MCF 10A (cell line): ENCODE results near the gene TC2N. TPM values are rescaled to one million over a fixed set of nuclear protein-coding genes. Genes with fewer than 3 reads are reported as not detected.
A peak's percentile ranks its signal among the peaks of the same experiment; 100 is the strongest.

Source experiments
- BruUV-seq: library from RNA; stranded (reverse); fragments of 400-500 nt; replicated peaks from 2 replicates; lab custom pipeline; 2021; lab: Mats Ljungman, UMichigan
- CTCF ChIA-PET: fragments of 300-600 bp; sonication (Branson Sonifier 250); formaldehyde crosslinking; extraction: SDS; loops from one replicate; lab custom pipeline; 2021; ENCODE audit warnings: antibody characterized with exemption, inconsistent platforms; lab: Yijun Ruan, JAX
- POLR2A ChIA-PET: fragments of 300-600, 350-650 bp; sonication (Branson Sonifier 250); formaldehyde crosslinking; extraction: SDS; loops from one replicate; lab custom pipeline; 2020; ENCODE audit warnings: antibody characterized with exemption, inconsistent platforms; lab: Yijun Ruan, JAX
- DNase-seq: peaks from one replicate; pipeline ENCODE4 v3.0.0-alpha.2; 2018; ENCODE audit not compliant: unreplicated experiment
- H3K27ac Mint-ChIP-seq: one replicate; pipeline ENCODE4 v1.8.0; 2022; ENCODE audit warnings: mild to moderate bottlenecking, low read depth, mixed read lengths; ENCODE audit not compliant: unreplicated experiment
- H3K27me3 Mint-ChIP-seq: one replicate; pipeline ENCODE4 v1.8.0; 2022; ENCODE audit warnings: mixed read lengths; ENCODE audit not compliant: insufficient read depth, unreplicated experiment
- H3K36me3 Mint-ChIP-seq: one replicate; pipeline ENCODE4 v1.8.0; 2022; ENCODE audit warnings: mild to moderate bottlenecking, moderate library complexity, mixed read lengths; ENCODE audit not compliant: insufficient read depth, unreplicated experiment
- H3K4me1 Mint-ChIP-seq: one replicate; pipeline ENCODE4 v1.8.0; 2022; ENCODE audit warnings: mixed read lengths; ENCODE audit not compliant: insufficient read depth, unreplicated experiment
- H3K4me3 Mint-ChIP-seq: one replicate; pipeline ENCODE4 v1.8.0; 2022; ENCODE audit warnings: mild to moderate bottlenecking, moderate library complexity, mixed read lengths; ENCODE audit not compliant: unreplicated experiment
- H3K9me3 Mint-ChIP-seq: one replicate; pipeline ENCODE4 v1.8.0; 2022; ENCODE audit warnings: mixed read lengths; ENCODE audit not compliant: unreplicated experiment
- CTCF ChIP-seq: fragments of 200-600 bp; IDR thresholded peaks from one replicate; pipeline ENCODE4 v1.8.0; 2022; ENCODE audit warnings: antibody characterized with exemption, mild to moderate bottlenecking; ENCODE audit not compliant: unreplicated experiment
- intact Hi-C: fragments of 100-400 bp; cut with micrococcal nuclease; formaldehyde crosslinking; loops from 2 replicates; pipeline ENCODE4 v1.14.1; 2022
- total RNA-seq: library from RNA; stranded (reverse); gene quantifications from 2 replicates; pipeline ENCODE4 v1.2.3, GENCODE V29; 2022

Gene TC2N
- total RNA-seq, 1 experiment from 2014 or later, result 11.8 TPM

GRCh38 chr14:91866061-91866460 lies 1.3 kb downstream of the TC2N start:
- POLR2A ChIA-PET, result no interaction called here
- Mint-ChIP-seq H3K9me3 (no peaks in the 10 kb centered on the region), H3K36me3 (no peaks in the 10 kb centered on the region), H3K4me1 (peaks cover 13% of the 10 kb centered on the region), H3K27ac (no peak overlapping the region), H3K27me3 (peaks cover 3% of the 10 kb centered on the region), H3K4me3 (no peak overlapping the region)
- CTCF ChIA-PET, result no interaction called here
- intact Hi-C loops, result no loop called here
- no peak for TF ChIP-seq CTCF
- peak; percentile 52 for DNase-seq
- BruUV-seq, result no TSS peak

- ChIA-PET POLR2A (no interaction called here), CTCF (no interaction called here)
- H3K4me3 Mint-ChIP-seq, result no peak overlapping the region
- TF ChIP-seq CTCF, result no peak
- H3K4me1 Mint-ChIP-seq, result peaks cover 6% of the 10 kb centered on the region
- H3K36me3 Mint-ChIP-seq, result no peaks in the 10 kb centered on the region
- H3K27ac Mint-ChIP-seq, result no peak overlapping the region
- BruUV-seq, result no TSS peak
- H3K9me3 Mint-ChIP-seq, result no peaks in the 10 kb centered on the region
- no peak for DNase-seq
- intact Hi-C loops, result no loop called here
- H3K27me3 Mint-ChIP-seq, result peaks cover 23% of the 10 kb centered on the region
Observed at GRCh38 chr14:91862417-91862816, 4.9 kb downstream of the TC2N start.

GRCh38 chr14:91861091-91861490 lies 6.2 kb downstream of the TC2N start:
- Mint-ChIP-seq H3K9me3 (no peaks in the 10 kb centered on the region), H3K36me3 (no peaks in the 10 kb centered on the region), H3K4me3 (no peak overlapping the region), H3K27ac (no peak overlapping the region), H3K4me1 (peaks cover under 1% of the 10 kb centered on the region), H3K27me3 (peaks cover 26% of the 10 kb centered on the region)
- intact Hi-C loops, result no loop called here
- ChIA-PET CTCF (interaction anchor here (0.6 to 1.2 kb wide), 2 partner anchors 99 to 212 kb away, joined by 3 to 5 read pairs; no protein-coding TSS in a partner anchor), POLR2A (no interaction called here)
- no peak for DNase-seq
- no peak for TF ChIP-seq CTCF
- BruUV-seq, result no TSS peak

GRCh38 chr14:91860238-91860637 lies 7.1 kb downstream of the TC2N start:
- Mint-ChIP-seq H3K27me3 (peaks cover 34% of the 10 kb centered on the region), H3K4me1 (no peaks in the 10 kb centered on the region), H3K9me3 (no peaks in the 10 kb centered on the region), H3K4me3 (no peak overlapping the region), H3K36me3 (no peaks in the 10 kb centered on the region), H3K27ac (no peak overlapping the region)
- no peak for DNase-seq
- POLR2A ChIA-PET, result interaction anchor here (0.6 kb wide), 1 partner anchor 102 kb away, joined by 4 read pairs; no protein-coding TSS in a partner anchor
- TF ChIP-seq CTCF, result no peak
- intact Hi-C loops, result no loop called here
- no TSS peak for BruUV-seq
- CTCF ChIA-PET, result no interaction called here
